Stimulated activated CD4-positive, alpha-beta T cell treated with anti-CD3 and anti-CD28 coated beads, TNF-alpha, amount 100 ng/mL, for 24 hours (primary cell): Measurements from ENCODE around the gene RHEB.

Experiments used
- DNase-seq, 3 experiments: peaks; one replicate each; pipeline ENCODE4 v3.0.0-alpha.2; 2020; ENCODE audit warnings: low read depth in 3 of 3

The RHEB gene

DNA sequence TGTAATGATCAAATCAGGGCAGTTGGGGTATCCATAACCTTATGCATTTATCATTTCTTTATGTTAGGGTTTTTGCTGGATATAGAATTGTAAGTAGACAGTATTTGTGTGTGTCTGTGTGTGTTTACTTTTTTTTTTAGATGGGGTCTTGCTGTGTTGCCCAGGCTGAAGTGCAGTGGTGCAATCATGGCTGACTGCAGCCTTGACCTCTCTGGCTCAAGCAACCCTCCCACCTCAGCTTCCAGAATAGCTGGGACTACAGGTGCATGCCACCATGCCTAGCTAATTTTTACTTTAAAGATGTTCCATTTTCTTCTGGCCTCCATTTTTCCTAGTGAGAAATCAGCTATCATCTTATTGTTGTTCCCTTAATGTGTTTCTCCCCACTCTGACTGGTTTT is 10.1 kb upstream of the RHEB start:
- no peak for DNase-seq

GRCh38 chr7:151524845-151525244 is 5.2 kb upstream of the RHEB start:
- no peak for DNase-seq

DNA sequence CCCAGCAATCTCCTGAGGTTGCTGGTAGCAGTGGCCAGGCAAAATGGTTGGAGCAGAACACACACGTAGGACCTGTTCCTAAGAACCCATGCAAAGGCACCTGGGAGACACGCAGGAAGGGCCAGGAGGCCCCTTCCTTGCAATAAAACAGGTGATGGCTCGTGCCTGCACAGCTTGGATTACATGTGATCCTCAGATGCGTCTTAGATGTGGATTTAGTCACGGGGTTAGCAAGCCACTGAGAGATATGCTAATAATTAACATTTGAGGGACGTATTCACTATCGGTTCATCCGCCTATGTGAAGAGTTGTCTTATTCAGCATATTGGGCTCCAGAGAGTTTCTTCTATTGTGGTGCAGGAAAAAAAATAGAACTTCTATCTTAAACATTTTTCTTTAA is 4.6 kb upstream of the RHEB start:
- no peak for DNase-seq

DNA sequence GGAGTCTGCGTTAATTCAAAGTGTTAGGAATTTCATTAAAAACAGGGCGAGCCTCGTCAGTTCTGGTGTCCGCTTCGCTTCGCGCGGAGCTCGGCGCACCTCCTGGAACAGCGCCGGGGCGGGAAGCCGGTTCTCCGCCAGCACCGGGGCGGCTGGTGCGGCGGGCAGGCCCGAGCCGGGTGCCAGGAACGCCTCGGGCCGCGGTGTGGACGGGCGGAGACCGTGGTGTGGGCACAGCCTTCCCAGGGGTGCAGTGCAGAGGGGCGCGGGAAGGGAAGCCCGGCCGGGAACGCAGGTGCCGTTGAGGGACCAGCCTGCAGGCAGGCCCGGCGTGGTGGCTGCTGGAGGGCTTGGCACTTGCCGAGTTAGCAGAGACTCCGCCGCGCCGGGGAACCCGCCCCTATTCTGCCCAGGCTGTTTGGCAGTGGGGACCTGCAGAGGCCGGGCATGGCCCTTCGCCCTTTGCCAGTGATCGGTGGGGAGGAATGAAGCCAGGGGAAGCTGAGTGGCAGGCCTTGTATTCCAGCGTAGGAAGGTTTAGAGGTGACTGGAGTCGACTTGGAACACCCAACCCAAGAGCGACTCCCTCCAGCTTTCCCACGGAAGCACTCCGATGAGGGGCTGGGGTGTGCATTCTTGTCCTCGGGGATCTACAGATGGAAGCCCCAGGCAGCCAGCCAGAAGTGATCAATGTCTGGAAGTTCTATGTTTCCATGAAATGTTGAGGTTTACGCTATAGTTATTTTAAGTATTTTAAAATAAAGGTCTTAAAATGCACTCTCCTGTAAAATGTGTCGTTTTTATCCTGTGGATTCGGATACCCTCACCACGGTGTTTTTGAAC is 945 bp upstream of the RHEB start:
- peak; percentile 6 to 39 (median 16) for DNase-seq

DNA sequence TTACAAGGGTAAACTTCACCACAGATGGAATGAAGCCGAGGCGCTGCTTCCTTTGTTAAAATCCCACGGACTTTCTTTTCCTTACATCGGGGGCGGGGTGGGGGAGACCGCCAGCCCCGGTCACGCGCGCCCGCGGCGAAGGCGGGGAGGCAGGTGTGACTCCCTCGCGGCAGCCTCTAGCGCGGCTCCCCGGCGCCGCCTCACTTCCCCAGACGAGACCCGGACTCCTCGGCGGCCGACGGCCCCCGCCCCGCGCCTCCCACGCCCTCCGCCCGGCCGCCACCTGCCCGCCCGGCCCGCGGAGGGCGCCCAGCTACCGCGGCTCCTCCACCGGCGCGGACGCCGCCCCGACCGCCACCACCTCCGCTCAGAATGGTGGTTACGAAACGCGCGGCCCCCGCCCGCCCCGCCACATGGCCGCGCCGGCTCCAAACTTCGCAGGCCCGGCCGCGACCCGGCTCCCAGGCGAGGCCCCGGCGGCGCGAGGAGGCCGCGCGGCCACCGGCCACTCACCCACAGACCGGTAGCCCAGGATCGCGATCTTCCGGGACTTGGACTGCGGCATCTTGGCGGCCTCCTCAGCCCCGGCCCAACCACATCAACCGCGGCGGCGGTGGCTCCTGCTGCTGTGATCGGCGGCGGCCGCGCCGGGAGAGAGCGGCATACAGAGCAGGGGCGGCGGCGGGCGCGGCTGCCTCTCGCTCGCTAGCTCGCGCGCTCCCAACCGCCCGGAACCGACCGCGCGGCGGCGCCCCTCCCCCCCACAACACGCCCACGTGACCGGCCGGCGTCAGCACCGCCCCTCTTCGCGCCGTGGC is 539 bp downstream of the RHEB start:
- peak; percentile 20 to 55 (median 31) for DNase-seq

GRCh38 chr7:151518105-151518946 is 1.4 kb downstream of the RHEB start:
- DNase-seq: peak; percentile 33 to 63 (median 38)

- DNase-seq: no peak
Measured at GRCh38 chr7:151517601-151518104, 2.0 kb downstream of the RHEB start.

GRCh38 chr7:151515276-151515565 is 4.5 kb downstream of the RHEB start:
- no peak for DNase-seq

- DNase-seq: no peak
Measured at GRCh38 chr7:151514461-151515275, 5.0 kb downstream of the RHEB start.

DNA sequence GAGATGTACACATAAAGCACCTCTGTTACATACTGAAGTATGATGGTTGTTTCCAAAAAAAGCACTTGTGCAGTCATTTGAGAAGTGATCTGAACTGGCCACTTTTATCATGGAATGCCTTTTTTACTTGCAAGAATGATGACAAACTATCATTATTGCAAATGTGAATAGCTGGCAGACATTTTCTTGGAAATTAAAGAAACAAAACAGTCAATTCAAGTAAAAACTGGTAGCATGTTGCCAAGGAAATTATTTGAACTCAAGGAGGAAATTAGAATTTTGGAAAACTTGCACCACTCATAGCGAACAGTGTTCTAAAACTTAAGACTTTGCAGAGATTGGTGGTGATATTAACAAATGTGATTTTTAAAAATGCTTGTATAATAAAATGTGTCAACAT is 6.6 kb downstream of the RHEB start:
- no peak for DNase-seq

DNA sequence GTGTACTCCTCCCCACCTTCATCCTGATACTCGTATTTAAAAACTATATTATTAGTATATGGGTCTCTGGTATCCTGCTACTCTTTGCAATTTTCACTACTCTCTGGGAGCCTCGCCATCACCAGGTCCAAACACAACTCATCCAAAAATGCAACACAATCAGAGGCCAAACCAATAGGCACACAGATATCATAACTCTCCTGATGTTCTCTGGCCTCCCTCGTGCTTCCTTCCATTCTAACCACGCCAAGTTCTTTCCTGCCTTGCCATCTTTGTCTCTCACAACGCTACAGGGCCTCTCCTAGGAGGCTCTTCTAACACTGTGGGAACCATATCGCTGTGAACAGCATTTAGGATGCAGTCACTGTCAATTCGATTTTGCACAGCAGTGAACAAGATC is 7.3 kb downstream of the RHEB start:
- no peak for DNase-seq

- no peak for DNase-seq
Measured at GRCh38 chr7:151511946-151512345, 7.7 kb downstream of the RHEB start.

DNA sequence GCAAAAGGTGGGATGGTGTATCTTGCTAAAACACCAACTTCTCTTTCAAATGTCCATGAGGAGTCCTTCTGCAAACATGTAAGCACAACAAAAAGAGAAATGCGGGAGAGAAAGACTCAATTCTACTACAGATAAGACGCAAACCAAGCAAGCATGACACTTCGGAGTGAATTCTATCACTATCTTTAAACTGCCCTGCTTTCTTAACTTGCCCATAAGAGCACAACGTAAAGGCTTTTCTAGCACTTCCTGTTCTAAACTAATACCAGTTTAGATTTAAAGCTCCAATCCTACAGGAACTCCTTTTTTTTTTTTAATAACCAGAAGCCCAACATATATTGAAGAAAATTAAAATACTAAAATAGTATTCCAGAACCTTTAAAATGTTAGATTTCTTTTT is 8.4 kb downstream of the RHEB start:
- DNase-seq: no peak

- no peak for DNase-seq
Measured at GRCh38 chr7:151509670-151510333, 9.9 kb downstream of the RHEB start.

DNA sequence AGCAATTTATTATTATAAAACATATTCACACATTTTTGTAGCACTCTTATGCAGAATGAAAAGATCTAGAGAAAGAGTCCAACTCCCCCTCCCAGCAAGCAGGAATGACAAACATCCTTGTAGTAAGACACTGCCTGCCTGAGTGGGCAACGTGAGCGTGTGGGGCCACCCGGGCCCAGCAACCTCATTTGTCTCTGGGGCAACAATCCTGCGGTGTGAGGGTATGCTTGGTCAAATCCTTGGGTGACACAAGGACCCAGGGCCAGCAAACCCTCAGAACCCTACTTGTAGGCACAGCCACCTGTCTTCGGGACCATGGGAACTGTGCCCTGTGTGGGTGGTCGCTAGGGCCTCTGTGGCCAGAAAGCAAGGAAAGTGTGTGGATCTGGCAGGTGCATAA is 10.7 kb downstream of the RHEB start:
- DNase-seq: no peak

DNA sequence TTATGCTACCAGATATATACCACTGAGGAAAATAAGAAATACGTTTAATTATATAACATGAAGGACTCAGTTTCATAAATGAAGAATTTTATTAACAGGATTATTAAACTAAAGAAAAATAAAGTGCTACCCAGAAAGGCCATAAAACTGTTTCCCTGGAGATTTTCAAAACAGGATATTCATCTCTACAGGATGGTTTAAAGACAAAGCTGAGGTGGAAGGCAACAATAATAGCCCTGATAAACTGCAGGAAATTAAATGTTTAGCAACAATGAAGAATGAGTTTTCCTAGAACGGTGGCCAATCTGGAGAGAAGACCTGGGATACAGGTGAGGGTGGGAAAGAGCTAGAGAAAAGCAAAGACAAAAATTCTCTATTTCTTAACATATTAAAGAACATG is 11.9 kb downstream of the RHEB start:
- no peak for DNase-seq

DNA sequence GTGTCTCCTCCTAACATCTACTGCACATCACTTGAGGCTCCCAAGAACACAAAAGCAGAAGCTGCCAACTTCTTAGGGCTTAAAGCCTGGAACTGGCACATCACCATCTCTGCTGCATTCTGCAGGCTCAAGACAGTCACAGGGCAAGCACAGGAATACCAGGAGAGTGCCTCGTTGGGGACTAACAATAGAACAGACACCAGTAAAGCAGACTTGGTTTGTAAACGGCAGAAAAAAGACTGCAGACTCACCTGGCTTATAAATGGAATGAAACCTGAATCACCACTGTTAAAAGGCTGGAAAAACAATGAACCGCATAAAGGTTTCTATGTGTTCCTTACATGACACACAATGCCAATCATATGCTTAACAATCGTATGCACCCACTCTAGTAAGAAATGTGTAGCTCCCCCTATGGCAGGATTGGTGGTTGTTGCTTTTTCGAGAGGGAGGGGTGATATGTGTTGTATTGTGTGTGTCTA is 12.8 kb downstream of the RHEB start:
- no peak for DNase-seq

GRCh38 chr7:151505836-151506468 is 13.7 kb downstream of the RHEB start:
- DNase-seq: no peak

- no peak for DNase-seq
Measured at GRCh38 chr7:151505433-151505832, 14.3 kb downstream of the RHEB start.

DNA sequence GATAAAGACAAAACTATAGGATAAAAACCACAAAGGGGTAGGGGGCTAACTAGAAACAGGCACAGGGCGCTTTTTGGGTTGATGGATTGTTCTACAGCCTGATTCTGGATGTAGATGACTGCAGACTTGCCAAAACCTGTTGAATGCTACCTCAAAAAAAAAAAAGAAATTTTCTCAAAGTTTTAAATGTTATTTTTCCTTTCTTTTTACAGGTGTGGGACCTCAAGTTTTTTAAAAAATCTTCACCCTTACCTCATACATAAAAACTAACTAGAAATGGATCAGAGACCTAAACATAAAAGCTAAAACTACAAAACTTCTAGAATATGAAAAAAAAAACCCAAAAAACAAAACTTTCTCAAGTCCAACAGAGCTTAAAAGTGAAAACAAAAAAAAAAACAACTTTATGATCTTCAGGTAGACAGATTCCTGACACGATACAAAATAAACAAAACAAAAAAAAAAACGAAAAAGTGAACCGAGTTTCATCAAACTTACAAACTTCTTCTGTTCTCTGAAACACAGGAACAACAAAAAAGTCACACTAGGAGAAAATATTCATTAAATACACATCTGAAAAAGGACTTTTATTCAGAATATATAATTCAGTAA is 14.9 kb downstream of the RHEB start:
- DNase-seq: no peak
